Right atrium auricular region (tissue), 2 donors: ENCODE data around the gene PLXDC2. TPM values are rescaled to one million over a fixed set of nuclear protein-coding genes. Genes with fewer than 3 reads are reported as not detected.

Source experiments
- DNase-seq: peaks from one replicate; pipeline ENCODE4 v3.0.0-alpha.2; 2019; ENCODE audit warnings: low spot score
- H3K27ac ChIP-seq, 2 donors: fragments of 200-600 bp; sonication (generic); 1 replicate in 1 of 2; 2 replicates in 1 of 2; pipeline ENCODE4 v1.5.1; 2016 to 2019
- H3K27me3 ChIP-seq, 2 donors: fragments of 200-600 bp; sonication (generic); one replicate each; pipeline versions ENCODE4 v1.5.1 to v1.6.0; 2017 to 2019
- H3K36me3 ChIP-seq: fragments of 200-600 bp; sonication (generic); one replicate; pipeline ENCODE4 v1.5.1; 2016
- H3K4me1 ChIP-seq, 2 donors: fragments of 200-600 bp; sonication (generic); one replicate each; pipeline versions ENCODE4 v1.5.1 to v1.6.0; 2017 to 2019
- H3K4me3 ChIP-seq, 2 donors: fragments of 200-600 bp; sonication (generic); 1 replicate in 1 of 2; 2 replicates in 1 of 2; pipeline ENCODE4 v1.5.1; 2017 to 2019; ENCODE audit warnings: mild to moderate bottlenecking in 1 of 2, moderate library complexity in 1 of 2
- H3K9me3 ChIP-seq, 2 donors: fragments of 200-600 bp; sonication (generic); one replicate each; pipeline ENCODE4 v1.5.1; 2019
- CTCF ChIP-seq, 2 donors: fragments of 200-600 bp; sonication (generic); IDR thresholded peaks; one replicate each; pipeline ENCODE4 v1.5.1; 2019; ENCODE audit warnings: antibody characterized with exemption in 2 of 2
- total RNA-seq, 2 donors: library from RNA; depleted of rRNA; stranded (reverse); fragments of >200 nt; gene quantifications; one replicate each; pipeline ENCODE4 v1.1.0, GENCODE V29; 2016

Gene PLXDC2
- total RNA-seq, 2 donors from 2014 or later, result 24.0 to 43.6 TPM

GRCh38 chr10:20088061-20088701 lies 271.9 kb downstream of the PLXDC2 start:
- DNase-seq, result no peak
- Histone ChIP-seq H3K27ac (no peak overlapping the region), H3K4me1 (peaks cover 0 to 5% of the 10 kb centered on the region in 2 donors), H3K9me3 (peaks cover 0 to 11% of the 10 kb centered on the region in 2 donors), H3K27me3 (no peaks in the 10 kb centered on the region), H3K36me3 (no peaks in the 10 kb centered on the region), H3K4me3 (no peak overlapping the region)
- no peak for TF ChIP-seq CTCF (IDR thresholded peaks at IDR 0.05)

GRCh38 chr10:20089879-20090278 lies 273.6 kb downstream of the PLXDC2 start:
- no peak overlapping the region for H3K4me3 ChIP-seq

GRCh38 chr10:20090831-20091230 lies 274.6 kb downstream of the PLXDC2 start:
- Histone ChIP-seq H3K27ac (no peak overlapping the region), H3K27me3 (no peaks in the 10 kb centered on the region), H3K4me1 (no peaks in the 10 kb centered on the region), H3K36me3 (no peaks in the 10 kb centered on the region), H3K4me3 (no peak overlapping the region), H3K9me3 (peaks cover 0 to 11% of the 10 kb centered on the region in 2 donors)
- no peak for TF ChIP-seq CTCF (IDR thresholded peaks at IDR 0.05)
- DNase-seq, result no peak

More at GRCh38 chr10:20089879-20090278, 273.6 kb downstream of the PLXDC2 start:
- H3K27me3 ChIP-seq, result no peaks in the 10 kb centered on the region
- H3K36me3 ChIP-seq, result no peaks in the 10 kb centered on the region
- no peak overlapping the region for H3K27ac ChIP-seq
- no peak for TF ChIP-seq CTCF (IDR thresholded peaks at IDR 0.05)
- DNase-seq, result no peak
- peaks cover 0 to 11% of the 10 kb centered on the region in 2 donors for H3K9me3 ChIP-seq
- peaks cover 0 to 5% of the 10 kb centered on the region in 2 donors for H3K4me1 ChIP-seq

GRCh38 chr10:20091698-20092097 lies 275.5 kb downstream of the PLXDC2 start:
- Histone ChIP-seq H3K27me3 (no peaks in the 10 kb centered on the region), H3K36me3 (no peaks in the 10 kb centered on the region), H3K27ac (no peak overlapping the region), H3K4me1 (no peaks in the 10 kb centered on the region), H3K4me3 (no peak overlapping the region), H3K9me3 (peaks cover 0 to 11% of the 10 kb centered on the region in 2 donors)
- no peak for TF ChIP-seq CTCF (IDR thresholded peaks at IDR 0.05)
- DNase-seq, result no peak

GRCh38 chr10:20093600-20093999 lies 277.4 kb downstream of the PLXDC2 start:
- Histone ChIP-seq H3K27me3 (no peaks in the 10 kb centered on the region), H3K4me3 (no peak overlapping the region), H3K36me3 (no peaks in the 10 kb centered on the region), H3K9me3 (peaks cover 0 to 11% of the 10 kb centered on the region in 2 donors), H3K27ac (no peak overlapping the region), H3K4me1 (peaks cover 0 to 5% of the 10 kb centered on the region in 2 donors)
- DNase-seq, result no peak
- TF ChIP-seq CTCF (IDR thresholded peaks at IDR 0.05), result no peak
